GM19043 (cell line): ENCODE measurements around the gene GRID1.

Source experiments
- ATAC-seq: cut with Tn5 transposase; IDR thresholded peaks from one replicate; pipeline ENCODE4 v1.9.1; 2021; ENCODE audit warnings: low read depth; ENCODE audit not compliant: unreplicated experiment

GRID1 gene

DNA sequence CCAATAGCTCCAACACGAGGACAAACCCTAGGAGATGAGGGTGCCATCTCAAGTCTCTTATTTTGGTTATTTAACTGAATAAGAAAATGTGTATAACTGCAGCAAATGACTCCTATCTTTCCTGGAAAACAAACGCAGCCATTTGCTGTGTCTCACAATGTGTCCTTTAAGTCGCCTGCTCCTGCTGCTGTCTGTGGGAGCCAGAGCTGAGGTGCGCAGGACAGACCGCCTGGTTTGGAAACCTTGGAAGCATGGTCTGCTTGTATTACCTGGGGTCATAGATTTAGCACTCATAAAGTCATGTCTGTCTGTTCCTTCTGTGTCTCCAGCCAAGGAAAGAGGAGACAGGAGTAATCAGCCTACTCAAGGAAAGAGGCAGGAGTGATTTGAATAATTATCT lies 760.2 kb downstream of the GRID1 start:
- no peak for ATAC-seq

DNA sequence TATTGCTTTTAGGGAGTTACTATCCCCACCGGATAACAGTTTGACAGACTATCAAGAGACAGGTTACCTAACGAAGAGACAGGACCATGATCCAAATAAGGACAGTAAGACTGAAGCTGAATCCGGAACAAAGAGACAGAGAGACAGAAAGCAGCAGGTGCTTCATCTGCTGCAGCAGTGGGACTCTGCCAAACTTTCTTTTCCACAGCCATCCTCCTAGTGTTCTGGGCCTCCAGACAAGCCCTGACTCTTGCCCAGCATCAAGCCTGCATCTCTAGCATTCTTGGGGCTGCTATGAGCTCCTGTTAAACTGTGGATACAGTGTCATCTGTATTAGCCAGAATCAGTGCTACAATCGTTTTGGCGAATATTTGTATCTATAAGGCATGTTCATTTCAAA lies 761.7 kb downstream of the GRID1 start:
- ATAC-seq = no peak

DNA sequence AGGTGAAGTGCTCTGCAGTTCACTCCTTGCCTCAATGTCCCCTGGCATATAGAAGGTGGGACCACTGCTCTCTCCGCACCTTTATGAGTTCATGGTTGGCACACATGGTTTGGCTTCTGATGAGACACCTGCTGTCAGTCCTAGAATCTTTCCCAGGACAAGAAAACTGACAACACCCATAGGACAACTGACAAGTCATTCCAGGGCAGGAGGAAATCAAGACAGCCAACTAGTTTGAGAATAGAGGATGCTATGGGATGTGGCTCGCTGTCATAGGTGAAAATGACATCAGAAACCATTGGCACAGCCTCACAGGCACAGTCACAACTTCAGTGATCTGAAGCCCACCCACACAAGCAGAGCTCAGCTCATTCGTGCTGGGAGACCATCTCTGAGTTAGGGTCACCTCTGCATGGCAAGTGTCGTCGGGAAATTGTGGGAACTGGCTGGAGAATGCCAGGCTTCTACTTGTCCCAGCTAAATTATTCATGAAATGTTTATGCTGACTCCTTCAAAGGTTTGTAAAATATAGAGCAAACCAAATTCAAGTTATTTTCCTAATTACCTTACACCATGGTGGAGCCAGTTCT lies 762.4 kb downstream of the GRID1 start:
- no peak for ATAC-seq

DNA sequence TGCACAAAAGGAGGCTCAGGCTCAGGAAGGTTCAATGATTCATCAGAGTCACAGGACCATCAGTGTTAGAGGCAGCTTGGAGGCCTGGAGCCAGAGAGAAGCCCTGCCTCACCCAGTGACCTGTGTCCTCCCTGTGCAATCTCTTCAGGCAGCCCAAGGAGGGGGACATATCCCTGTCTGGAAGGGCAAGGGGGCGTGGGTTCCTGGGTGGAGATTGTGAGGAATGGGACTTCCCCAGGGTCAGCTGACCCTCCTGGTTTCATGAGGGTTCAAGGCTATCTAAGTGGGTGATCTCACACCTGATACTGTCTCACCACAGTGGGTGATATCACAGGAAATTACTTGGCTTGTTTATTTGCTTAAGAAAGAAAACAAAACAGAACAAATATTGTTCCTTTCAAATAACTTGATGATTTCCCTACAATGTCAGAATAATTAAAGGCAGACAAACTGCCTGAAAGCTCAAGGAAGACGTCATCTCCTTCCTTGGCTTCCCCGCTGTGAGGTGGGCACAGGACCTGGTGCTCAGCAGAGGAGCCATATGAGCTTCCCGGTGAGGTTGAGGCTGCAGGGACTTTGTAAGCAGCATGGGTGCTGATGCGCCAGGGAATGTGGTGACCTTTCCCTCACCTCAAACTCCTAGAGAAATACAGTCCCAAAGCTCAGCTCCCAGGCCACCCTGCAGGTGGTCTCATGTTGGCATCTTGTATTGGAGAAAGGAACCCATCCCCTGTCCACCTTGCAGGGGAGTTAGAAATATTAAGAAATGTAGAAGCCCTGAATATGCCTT lies 763.2 kb downstream of the GRID1 start:
- ATAC-seq = no peak

DNA sequence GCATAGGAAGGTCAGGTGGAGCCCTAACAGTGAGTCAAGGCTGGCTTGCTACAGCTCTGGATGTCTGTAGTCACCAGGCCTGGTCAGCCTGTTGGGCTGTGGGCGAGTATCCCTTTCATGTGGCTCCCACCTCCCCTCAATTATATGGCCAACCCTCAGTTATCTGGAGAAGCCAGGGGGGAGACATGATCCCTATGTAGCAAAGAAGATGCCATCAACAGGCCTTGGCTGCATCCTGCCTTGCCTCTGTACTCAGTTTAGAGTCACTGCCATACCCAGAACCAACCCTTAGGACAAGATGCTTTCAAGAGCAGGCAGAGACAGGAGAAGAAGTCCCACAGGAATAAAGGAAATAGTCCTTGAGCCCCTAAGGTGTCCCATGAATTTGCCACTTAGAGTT lies 763.9 kb downstream of the GRID1 start:
- no peak for ATAC-seq

DNA sequence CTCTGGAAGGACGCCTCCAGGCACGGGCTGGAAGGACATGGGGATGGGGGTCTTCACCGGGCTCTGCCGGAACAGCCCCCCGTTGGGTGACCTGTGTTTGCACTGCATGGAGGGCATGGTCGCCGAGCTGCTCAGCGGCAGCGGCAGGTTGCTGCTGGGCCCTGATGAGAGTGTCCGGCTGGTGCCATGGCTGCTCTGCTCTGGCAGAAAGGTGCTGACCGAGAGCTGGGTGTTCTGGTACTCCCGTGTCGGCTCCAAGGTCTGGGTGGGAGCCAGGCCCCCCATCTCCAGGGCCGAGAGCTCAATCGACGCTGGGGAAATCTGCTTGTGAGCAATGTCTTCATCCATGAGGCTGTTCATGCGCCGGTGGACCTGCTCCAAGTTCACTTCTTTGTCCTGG lies 764.3 kb downstream of the GRID1 start:
- ATAC-seq = no peak

DNA sequence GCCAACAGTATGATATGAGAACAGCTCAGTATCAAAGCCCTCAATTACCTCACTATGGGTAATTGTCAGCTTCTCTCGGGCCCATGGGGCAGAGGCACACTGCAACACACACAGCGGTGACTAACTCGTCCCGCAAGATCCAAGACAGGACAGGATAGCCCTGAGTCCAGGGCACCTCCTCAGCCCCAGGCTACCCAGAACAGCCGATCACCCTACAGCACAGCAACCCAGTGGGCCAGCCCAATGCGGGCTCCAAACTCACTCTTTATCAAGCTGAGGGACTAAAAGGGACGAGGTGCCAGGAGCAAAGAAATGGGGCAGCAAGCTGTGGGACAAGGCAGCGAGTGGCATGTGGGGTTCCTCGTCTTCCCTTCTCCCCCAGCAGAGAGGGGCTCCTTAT lies 765.1 kb downstream of the GRID1 start:
- ATAC-seq = no peak

DNA sequence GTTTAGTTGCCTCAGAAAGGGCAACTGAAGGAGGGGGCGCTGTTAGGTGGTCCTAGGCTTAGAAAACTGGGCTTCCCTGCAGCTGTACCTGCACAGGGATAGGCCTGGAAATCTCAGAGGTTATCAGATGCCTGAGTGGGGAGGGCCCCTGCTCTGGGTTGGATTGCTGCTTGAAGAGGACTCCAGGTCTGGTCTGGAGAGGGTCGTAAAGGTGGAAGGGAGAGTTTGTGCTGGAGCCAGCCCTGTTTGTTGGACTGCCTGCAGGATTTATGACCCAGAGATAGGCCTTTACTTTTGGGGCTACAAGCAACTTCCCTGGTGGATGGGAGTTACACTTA lies 765.9 kb downstream of the GRID1 start:
- no peak for ATAC-seq

DNA sequence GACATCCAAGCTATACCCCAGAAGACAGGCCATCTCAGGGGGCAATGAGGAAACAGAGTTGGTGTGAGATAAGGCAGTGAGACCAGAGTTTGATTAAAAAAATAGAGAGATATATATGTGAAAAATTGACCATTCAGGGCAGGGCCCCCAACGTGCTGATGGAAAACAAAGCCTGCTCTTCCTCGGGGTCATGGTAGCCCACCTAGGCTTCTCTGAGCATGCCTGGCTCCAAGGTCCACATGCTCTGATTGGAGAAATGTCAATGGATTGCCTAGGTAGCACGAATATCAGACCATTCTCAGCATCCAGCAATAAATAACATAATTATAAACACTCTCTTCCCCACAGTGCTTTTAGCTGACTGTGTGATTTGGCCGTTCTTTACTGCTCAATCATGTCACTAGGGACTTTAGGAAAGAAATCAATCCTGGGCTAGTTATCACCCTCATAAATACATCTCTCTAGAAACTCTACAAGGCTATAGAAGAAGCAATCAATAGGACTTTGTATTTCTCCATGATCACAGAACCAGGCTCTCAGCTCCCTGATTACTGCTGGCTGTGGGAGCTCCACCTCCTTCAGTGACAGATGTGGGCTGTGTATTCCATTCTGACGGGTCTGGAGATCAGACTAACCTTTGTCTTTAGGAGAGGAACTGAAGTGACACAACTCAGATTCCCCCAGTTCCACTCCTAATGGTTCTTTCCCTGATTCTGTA lies 766.4 kb downstream of the GRID1 start:
- ATAC-seq = no peak

DNA sequence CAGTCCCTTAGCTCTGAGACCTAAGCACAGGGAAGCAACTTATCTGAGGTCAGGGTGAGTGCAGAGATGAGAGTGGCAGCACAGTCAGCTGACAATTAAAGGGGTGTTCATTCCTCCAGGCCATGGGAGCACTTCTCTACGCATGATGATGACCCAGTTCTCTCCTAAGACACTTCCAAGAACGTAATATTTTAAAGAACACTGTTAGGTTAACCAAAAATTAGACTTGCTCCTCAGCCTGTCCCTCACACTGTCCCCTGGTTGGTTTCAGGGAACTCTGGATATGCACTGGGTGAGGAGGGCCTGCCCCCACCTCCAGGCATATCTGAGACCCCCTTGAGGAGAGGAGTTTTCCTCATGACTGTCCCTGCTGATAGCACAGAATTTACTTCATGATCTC lies 767.5 kb downstream of the GRID1 start:
- no peak for ATAC-seq

DNA sequence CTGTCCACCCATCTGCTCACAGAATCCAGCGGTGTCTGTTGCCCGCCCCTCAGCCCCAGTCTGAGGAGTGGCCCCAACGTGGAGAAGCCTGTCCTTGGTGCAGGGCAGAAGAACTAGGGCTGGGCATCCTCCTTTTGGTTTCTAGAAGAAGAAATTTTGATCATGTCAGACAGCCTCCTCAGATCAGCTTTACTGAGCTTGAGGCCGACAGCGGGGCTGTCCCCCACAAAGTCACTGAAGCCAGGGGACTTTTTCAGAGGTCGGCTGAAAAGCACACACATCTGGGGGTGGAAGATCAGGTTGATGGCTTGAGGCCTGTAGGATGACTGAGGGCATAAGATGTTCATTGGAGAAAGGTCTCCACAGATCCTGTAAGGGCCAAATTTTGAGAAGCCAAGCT lies 767.9 kb downstream of the GRID1 start:
- ATAC-seq = no peak

DNA sequence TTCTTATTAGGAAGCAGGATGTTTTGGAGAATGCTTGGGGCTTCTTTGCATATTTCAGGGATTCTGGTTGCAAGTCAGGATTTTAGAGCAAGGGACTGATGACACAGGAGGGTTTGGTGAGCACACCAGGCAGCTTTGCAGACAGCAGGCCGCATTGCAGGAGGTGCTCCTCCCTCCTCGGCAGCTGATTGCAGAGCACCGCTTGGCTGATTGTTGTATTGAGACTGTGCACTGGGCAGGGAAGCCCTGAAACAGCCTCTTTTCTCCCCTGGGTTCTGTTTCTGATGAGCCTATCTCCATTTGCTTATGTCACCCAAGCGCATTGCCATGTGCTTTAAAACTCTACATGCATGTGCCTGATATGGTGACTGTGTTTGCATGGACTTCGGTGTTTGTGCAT lies 769.6 kb downstream of the GRID1 start:
- ATAC-seq = no peak

DNA sequence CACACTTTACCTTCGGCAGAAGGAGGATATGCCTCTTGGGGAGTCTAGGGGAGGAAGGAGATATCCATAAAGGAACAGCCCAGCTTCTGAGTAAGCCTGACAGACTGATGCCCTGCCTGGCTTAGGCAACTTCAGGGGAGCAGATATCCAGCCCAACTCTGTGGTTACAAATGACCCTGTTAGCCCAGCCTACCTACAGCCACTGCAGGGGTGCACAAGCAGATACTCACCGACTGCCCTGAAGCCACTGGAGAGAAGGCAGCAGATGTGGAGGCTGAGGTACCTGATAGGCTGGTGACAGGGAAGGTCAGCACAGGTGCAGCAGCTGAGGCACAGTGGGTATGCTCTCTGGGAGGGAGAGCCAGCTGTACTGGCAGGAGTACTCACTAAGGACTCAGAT lies 770.2 kb downstream of the GRID1 start:
- ATAC-seq = no peak

DNA sequence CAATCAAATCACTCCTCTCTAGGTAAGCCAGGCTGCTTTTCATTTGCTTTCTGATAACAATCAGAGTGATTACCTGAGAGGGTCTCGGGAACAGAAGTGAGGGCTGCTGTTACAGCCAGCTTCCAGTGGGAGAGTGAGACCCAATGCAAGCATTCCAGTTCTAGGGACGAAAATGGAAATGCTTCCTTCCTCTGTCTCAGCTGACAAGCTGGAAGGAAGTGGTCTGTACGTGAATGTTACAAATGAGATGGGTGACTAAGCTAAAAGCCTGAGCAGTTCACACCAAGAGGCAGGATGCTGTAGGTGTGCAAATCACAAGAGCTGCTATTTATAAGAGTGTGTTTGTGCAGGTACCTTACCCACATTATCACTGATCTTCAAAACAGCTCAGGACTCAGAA lies 772.4 kb downstream of the GRID1 start:
- no peak for ATAC-seq

DNA sequence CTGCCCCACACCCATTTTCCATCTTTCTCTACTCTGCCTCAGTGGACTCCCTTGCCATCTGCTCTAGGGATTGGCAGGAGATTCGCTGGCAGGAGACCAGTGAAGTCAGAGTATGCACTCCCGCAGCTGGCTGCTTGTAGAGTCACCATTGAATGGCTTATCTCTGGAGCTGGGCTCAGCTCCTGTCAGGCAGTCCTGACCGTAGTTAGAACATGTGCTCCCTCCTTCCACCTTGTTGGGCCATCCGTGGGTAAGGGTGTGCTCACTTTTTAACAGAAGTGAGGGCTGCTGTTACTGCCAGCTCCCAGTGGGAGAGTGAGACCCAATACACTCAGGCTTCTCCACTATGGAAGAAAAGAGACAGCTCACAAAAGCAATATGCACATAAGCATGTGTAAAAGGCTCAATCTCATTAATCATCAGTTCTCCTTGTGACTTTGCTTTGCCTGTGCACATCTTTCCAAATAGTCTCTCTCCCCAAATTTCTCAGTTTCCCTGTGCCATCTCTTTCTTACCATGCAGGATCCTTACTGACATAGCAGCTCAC lies 773.3 kb downstream of the GRID1 start:
- ATAC-seq = no peak

DNA sequence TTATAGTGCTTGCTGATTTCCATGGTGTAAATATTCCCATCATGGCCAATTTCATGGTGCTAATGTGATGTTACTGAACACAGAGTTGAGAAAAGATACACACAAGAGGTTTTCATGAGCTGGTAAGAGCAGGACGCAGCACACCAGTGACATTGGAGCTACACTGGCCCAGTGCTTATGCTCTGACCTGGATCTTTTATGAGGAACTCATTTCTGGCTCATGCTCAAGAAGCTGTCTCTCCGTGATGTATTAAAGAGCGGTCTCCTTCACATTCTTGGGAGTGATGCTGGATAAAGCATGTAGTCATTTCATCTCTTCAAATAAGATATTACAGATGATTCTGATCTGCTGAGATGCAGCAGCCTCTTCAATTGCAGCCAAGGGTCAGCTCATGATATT lies 785.2 kb downstream of the GRID1 start:
- no peak for ATAC-seq

DNA sequence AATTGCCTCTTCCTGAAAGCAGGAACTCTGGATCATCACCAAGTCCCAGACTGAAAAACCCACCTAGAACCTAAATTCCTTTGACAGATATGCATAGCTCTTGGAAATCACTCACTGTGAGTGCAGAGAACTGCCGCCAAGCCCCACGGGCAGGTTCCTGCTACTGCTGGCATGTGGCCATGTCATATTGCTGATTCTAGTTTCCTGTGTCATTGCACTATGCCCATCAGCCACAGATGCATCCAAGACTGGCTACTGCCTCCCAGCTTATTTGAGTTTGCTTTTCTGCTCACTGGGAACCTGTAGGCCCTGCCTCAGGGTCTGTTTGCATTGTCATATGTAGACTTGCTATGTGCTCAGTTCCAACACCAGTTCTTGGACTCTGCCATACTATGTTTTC lies 786.0 kb downstream of the GRID1 start:
- no peak for ATAC-seq

DNA sequence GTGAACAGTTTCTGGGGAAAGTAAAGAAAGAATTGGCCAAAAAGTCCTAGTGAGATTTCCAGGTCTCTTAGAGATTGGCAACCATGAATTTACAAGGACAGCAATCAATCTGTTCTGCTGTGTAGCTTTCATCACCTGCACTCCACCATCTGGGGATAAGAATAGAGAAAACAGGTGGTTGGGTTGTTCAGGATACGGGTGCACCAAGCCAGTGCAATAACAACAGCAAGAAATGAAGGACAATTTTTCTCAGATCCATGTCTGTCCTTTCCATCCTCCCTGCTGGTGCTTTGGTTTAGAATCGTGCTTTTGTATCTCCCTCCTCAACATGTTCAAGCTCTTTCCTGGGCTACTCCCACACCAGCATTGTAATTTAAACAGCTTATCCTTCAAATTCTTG lies 787.7 kb downstream of the GRID1 start:
- no peak for ATAC-seq

DNA sequence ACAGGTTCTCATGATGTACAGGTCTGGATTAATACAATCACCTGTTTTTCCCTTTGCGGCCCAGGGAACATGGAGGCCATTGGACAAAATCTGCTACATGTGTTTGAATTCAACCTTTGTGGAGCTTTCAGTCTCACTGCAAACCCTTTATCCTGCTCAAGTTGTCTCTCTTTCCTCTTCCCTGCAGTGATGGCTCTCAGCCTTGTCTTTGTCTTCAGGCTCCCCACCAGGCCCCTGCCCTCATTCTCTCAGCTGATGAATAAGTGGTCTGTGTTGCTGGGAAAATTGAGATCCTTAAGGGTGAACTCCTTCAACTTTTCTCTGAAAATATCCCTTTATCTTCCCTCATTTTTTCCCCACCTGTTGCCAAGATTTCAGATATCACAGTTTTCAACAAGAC lies 791.2 kb downstream of the GRID1 start:
- no peak for ATAC-seq

DNA sequence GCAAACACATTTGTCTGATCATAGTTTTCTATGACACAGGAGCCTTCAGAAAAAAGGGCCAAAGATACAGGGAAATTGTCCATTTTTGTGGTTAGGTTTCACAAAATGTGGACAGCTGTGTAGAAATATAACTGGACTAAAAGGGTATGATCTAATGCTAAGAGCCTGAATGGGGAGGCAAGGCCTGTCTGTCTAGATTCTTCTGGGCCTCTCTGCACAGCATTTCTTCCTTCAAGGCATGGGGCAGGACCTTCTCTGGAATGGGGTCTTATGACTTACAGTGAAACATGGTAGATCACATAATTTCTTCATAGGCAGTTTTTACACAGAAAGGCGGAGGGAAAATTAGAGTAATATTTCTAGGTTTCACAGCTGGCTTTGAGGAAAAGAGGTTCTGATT lies 795.7 kb downstream of the GRID1 start:
- ATAC-seq = no peak

DNA sequence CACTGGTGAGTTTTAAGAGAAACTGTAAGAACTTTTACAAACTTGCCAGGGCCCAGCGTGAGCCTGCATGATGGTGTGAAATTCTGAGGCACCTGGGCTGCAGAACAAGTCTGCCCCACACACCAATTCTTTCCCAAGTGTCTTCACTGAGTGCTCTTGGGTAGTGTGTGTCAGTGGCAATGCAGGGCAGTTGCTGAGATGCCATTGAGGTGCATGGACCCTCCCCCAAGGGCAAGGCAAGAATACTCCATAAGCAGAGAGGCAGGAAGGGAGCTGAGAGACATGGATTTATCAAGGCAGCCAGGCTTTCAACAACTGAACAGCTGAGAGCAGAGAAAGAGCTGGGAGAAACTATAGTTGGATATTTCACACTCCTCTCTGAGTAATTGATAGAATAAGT lies 801.2 kb downstream of the GRID1 start:
- no peak for ATAC-seq

DNA sequence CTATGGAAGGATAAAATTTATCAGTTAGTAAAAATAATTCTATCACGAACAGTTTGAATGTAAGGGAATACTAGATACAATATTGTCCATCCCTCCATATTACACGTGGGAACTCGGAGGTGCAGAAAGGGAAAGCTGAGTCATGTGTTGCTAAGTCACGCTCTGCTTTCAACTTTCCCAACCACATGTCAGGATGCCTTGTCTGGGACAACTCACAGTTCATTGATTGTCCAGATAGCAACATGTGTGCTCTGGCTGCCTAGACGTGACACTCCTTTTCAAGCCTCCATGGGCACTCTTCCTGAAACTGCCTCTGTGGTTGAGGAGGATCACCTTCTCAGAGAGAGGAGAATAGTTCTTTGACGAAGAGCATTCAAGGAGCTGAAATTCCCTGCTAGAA lies 808.1 kb downstream of the GRID1 start:
- no peak for ATAC-seq
